NCI-H524 (cell line): ENCODE results near the gene PPP1CC.
"Not testable (repeated sequence)": the region's sequence is repeated elsewhere in the genome, so short reads cannot be mapped to it uniquely, and the experiment has no call there.

ENCODE experiments used
- DNase-seq, 2 experiments: peaks; one replicate each; lab custom pipeline; 2025; lab: John Stamatoyannopoulos, UW

The PPP1CC gene

GRCh38 chr12:110725267-110725666 lies 17.4 kb downstream of the PPP1CC start:
- DNase-seq, result no peak

DNA sequence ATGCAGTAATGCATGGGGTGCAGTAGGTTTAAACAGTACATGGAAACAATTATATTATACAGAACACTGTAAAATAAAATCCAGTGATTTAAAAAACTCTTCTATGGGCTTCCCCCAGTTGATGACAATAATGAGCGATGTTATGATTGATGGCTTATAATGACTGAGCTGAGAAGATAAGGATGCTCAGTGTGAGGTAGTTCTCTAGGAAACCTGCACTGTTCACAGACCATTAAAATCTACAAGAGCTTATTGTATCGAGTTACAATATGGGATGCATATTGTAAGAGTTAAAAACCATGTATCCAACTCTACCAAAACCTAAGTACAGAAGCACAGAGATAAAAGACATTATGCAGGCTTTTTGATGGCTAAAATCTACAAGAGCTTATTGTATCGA lies 19.8 kb downstream of the PPP1CC start:
- not testable (repeated sequence) for DNase-seq

GRCh38 chr12:110721570-110721969 lies 21.1 kb downstream of the PPP1CC start:
- no peak for DNase-seq

GRCh38 chr12:110720516-110720915 lies 22.2 kb downstream of the PPP1CC start:
- no peak for DNase-seq

DNA sequence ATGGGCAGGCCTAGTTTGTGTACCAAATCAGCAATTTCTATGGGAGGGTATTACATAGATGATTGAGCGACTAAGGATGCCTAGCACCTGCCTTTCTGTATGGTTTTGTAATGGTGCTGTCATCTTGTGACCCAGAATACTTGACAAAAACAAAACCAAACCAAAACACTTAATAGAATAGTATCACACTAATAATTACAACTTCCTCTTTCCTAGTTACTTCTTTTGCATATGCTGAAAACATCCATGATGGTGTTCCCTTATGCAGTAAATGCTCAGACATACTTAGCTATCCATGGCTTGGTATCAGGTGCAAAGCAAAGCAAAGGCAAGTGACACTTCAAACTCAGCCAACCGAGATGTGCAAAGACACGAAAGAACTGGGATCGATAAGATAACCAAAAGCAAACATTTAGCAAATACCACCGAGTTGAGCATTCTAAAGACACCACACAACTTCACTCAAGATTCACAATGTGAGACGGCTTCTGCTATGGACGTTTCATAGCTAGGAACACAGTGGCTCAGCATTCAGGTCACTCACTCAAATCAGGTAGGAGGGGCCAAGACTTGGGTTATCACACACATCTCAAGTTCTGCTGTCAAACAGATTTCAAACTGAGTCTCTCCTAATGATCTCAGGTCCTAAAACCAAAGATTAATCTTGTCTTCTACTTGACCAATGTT lies 24.3 kb downstream of the PPP1CC start:
- DNase-seq, result no peak

DNA sequence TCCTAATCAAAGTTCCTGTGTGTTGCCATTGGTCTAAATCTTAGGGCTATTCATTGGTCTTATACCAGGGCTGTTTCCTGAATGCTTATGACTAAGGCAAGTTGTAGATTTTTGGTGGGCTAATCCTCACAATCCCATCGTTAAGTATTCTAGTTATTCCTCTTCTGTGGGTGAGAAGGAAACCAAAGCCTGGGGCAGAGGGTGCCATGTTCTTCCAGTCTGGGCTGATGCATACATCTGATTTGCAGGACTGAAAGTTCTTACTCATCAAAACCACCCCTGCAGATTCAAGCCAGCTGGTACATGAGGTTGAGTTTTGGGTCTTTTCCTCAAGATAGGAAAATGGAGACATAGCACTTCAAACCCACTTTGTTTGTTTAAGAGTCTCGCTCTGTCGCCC lies 25.7 kb downstream of the PPP1CC start:
- DNase-seq, result no peak

- no peak for DNase-seq
These were observed 33.8 kb downstream of the PPP1CC start for GRCh38 chr12:110708917-110709316.

GRCh38 chr12:110705309-110705708 lies 37.4 kb downstream of the PPP1CC start:
- no peak for DNase-seq

DNA sequence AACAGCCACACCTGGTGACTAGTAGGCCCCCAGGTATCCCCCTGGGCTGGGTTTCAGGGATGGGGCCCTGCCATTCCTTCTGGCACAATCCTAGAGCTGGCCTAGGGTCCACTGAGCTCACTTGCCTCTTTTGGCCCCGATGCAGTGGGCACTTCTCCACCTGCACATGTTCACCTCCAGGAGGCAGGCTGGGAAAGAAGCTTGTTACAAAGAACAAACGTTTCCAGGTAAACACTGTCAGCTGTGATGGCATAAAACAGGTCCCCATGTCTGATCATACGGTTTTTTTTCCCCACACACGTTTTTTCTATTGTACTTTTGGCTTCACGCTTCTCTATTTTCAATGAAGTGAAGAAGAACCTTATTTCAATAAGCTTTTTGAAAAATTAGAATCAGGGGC lies 37.9 kb downstream of the PPP1CC start:
- DNase-seq, result no peak

DNA sequence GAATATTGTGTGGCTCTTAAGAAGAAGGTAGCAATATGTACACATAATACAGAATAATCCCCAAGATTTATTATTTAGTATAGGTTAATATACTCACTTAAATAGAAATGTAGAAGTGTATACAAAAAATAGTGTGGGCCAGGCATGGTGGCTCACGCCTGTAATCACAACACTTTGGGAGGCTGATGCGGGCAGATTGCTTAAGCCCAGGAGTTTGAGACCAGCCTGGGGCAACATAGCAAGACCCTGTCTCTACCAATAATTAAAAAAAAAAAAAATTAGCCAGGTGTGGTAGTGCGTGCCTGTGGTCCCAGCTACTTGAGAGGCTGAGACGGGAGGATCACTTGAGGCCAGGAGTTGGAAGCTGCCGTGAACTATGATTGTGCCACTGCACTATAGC lies 38.5 kb downstream of the PPP1CC start:
- no peak for DNase-seq

- DNase-seq, result no peak
These were observed 40.6 kb downstream of the PPP1CC start for GRCh38 chr12:110702081-110702480.

GRCh38 chr12:110699591-110700445 lies 42.9 kb downstream of the PPP1CC start:
- peak; percentile 10 to 63 for DNase-seq

DNA sequence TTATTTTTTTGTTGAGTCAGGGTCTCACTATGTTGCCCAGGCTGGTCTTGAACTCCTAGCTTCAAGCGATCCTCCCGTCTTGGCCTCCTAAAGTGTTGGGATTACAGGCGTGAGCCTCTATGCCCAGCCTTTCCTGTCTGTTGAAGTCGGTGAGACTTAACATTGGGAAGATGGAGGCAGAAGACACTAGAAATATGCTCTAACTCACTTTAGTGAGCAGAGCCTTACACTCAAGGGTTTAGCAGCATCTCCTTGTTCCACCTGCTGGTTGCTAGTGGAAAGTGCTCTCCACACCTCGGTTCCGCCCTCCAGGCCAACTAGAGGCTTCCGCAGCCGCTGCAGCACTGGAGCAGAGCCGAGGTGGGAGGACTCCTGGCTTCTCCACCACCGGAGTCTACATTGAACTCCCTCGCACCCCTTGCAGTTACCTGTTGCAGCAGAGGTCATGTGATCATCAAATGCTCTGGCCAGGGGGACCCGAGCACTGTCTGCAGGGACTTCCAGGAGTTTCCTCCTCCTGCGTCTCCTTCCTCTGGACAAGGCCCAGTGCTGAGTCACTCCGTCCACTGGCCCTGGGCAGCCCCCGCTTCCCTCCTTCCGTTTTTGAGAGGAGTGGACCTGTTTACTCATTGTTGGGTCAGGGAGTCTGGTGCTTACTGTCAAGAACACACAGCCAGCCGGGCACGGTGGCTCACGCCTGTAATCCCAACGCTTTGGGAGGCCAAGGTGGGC lies 44.4 kb downstream of the PPP1CC start:
- DNase-seq, result peak; percentile 22 to 56

- DNase-seq, result no peak
These were observed 45.5 kb downstream of the PPP1CC start for GRCh38 chr12:110697236-110697635.

- no peak for DNase-seq
These were observed 46.4 kb downstream of the PPP1CC start for GRCh38 chr12:110696283-110696682.

DNA sequence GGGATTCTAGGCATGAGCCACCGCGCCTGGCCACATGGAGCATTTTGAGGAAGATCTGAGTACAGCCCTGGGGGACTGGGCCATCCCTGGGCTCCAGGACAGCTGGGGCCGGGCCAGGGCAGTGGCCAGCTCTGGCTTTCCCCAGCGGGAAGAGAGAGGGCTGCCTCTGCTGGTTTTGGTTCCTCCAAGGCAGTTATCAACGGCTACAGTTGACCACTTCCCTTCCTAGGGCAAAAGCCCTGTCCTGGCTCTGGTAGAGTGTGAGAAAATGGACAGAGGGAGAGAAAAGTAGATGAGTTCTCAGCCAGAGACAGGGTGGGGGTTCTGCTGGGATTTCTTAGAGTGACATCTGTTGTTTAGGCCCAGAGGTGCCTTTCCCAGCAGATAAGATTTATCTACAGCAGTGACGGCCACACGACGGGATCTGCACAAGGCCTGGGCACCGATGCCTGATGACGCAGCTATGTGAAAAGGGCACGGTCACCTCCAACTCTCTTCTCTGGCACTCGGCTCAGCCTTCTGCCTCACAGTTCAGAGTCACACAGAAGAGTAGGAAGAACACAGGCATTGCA lies 48.3 kb downstream of the PPP1CC start:
- DNase-seq, result no peak

DNA sequence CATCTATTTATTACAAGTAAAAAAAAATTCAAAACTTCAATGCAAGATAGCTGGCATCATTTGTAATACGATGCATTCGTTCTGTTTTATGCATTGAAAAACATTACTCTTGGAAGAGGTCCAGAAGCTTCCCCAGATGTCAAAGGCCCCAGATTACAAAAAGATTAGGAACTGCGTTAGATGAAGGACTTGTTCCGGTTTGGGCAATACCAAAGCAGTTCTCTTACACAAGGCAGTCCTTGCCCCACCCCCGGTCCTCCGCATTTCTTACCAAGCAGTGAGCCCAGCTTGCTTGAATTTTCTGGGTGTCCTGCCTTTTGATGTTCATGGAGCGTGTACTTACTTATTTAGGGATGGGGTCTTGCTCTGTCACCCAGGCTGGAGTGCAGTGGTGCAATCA lies 49.0 kb downstream of the PPP1CC start:
- DNase-seq, result peak in 1 of 2 experiments; percentile 41

- no peak for DNase-seq
These were observed 52.6 kb downstream of the PPP1CC start for GRCh38 chr12:110690127-110690430.

DNA sequence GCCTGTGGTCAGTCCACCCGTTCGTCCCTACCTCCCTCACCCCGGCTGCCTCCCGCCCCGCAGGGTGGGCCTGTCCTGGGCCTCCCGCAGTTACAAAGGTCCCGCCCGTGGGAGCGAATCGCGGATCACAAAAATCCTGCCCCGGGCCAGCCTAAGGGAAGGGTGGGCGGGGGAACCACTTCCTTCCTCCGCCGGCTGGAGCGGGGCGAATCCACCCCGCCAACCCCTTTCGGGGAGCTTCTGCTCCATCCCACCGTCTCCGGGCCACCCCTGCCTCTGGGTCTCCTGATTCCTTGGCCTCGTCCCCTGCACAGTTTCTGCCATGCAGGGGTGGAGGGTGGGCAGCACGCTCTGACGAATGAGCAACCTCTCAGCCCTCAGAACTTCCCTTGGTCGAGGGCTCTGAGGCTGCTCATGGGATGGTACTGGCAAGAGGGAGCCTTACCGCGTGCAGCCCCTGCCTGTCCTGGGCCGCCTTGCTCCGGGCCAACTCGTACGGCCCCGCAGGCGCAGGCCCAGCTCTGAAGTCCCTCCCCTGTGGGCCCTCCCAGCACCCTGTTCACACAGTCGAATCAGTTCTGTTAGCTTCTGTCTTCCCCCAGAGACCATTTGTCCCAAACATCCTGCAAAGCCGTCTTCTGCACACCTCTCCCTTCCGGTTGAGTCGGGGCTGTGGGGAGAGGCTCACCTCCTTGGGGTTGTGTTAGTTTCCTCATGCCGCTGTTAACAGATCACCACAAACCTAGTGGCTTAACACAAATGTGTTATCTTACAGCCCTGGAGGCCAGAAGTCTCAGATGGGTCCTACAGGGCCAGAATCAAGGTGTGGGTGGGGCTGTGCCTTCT lies 53.2 kb downstream of the PPP1CC start:
- no peak for DNase-seq

DNA sequence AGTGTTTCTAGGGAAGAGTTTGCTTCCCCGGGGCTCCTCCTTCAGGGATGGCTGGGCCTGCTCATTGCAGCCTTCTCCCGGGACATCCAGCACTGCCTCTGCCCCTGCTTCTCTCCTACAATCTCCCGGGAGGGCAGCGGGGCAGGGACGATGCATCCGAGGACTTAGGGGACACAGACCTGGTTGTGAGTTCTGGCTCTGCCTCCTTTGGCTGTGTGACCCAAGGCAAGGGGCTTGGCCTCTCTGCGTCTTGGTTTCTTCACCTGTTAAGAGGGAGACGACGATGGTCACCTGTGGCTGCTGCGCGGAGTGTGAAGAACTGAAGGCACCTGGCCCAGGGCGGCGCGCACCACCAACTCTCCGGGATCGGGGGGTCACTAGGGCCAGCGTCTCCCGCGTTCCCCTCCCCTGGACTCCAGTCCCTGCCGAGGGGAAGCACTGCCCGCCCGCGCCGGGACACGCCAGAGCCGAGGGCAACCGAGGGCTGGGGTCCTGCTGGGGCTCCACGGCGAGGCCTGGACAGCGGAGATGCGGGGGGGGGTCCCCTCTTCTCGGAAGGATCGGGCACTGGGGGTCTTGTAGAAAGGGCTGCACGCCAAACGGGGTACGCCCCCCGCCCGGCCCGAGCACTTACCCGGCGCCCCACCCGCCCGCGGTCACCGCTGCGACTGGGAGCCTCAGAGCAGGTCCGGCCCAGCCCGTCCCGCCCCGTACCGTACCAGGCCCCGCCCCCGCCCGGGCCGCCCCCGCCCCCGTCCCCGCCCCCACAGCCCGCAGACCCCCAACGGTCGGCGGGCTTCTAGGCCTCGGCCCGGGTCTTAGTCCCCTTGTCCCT lies 54.0 kb downstream of the PPP1CC start, which contains the start of gene HVCN1:
Gene HVCN1 (minus strand): TSS at position 670 of the 835 bp plus-strand sequence. CDS start 5,870 bp downstream, outside the sequence.
- no peak for DNase-seq
